Left forelimb (tissue), 1 donor: ENCODE data around the gene DYNC2H1.
"Not testable (repeated sequence)": the region's sequence is repeated elsewhere in the genome, so short reads cannot be mapped to it uniquely, and the experiment has no call there.

ENCODE experiments used
- DNase-seq: peaks from one replicate; pipeline ENCODE4 v3.0.0-alpha.2; 2018; ENCODE audit warnings: low spot score

DYNC2H1 gene

GRCh38 chr11:103370076-103370475 lies 260.9 kb downstream of the DYNC2H1 start:
- DNase-seq: no peak

DNA sequence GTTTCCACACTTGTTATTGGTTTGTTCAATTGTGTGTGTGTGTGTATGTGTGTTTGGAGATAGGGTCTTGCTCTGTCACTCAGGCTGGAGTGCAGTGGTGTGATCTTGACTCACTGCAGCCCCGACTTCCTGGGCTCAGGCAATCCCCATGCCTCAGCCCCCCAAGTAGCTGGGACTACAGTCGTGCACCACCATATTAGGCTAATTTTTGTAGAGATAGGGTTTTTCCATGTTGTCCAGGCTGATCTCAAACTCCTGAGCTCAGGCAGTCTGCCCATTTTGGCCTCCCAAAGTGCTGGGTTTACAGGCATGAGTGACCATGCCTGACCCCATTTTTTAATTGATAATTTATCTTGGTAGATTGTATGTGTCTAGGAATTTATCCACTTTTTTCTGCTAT lies 263.7 kb downstream of the DYNC2H1 start:
- no peak for DNase-seq

GRCh38 chr11:103374227-103374626 lies 265.0 kb downstream of the DYNC2H1 start:
- DNase-seq: not testable (repeated sequence)

DNA sequence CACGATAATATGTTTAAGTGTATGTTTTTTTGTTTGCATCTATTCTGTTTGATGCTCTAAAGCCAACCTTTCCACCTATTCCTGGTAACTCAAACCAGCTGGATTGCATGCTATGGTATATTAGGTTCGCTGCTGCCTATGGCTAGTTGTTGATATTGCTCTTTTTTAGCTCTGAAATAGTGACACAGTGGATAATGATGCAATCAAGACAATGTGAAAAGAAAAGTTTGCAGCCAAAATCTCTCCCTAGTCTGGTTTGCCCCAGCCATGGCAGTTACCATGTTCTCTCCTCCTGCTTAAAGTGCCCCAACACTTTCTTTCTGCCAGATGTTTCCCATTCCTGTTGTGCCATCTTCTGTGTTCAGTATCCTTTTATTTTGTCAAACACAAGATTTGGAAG lies 269.7 kb downstream of the DYNC2H1 start:
- no peak for DNase-seq

GRCh38 chr11:103380031-103380430 lies 270.8 kb downstream of the DYNC2H1 start:
- DNase-seq: no peak

GRCh38 chr11:103384652-103385051 lies 275.4 kb downstream of the DYNC2H1 start:
- no peak for DNase-seq

DNA sequence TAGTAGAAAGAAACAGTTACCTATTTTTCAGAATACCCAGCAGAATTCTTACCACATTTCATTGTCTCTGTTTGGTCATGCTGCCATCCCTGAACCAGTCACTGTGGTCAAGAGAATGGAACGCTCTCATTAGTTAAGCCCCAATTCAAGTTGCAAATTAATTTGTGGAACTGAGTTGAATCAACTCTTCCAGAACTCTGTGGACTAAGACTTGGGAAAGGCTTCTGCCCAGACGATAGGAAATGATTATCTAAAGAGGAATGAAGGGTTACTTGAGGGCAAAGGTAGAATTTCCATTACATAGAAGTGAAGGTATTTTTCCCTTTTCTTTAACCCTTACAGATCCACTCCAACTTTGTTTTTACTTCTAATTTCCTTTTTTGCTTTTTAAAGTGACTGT lies 286.4 kb downstream of the DYNC2H1 start:
- DNase-seq: no peak

DNA sequence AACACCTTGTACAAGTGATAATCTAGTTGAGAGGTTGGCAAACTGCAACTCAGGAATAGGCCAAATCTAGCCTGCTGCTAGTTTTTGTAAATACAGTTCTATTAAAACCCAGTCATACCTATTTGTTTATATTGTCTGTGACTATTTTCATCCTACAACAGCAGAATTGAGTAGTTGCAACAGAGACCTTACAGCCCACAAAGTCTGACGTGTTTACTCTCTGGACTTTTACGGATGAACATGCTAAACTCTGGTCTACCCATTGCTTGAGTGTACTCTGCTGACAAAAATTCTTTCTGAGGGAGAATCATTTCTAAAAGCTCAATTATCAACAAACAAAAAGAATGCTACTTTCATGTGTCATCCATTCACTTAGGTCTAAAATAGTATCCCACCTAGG lies 287.0 kb downstream of the DYNC2H1 start:
- DNase-seq: no peak

DNA sequence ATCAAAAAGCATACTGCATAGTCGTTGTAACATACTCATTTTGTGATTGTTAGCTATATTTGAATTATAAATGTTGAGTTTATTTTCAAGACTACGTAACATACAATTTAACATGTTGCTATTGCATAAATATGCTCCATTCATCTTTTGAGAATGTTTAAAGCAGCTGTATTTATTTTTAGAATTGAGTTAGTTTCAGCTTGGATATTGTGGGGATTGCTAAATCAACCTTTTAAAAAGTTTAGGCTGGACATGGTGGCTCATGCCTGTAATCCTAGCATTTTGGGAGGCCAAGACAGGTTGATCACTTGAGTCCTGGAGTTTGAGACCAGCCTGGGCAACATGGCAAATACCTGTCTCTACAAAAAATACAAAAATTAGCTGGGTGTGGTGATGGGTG lies 288.1 kb downstream of the DYNC2H1 start:
- DNase-seq: no peak

DNA sequence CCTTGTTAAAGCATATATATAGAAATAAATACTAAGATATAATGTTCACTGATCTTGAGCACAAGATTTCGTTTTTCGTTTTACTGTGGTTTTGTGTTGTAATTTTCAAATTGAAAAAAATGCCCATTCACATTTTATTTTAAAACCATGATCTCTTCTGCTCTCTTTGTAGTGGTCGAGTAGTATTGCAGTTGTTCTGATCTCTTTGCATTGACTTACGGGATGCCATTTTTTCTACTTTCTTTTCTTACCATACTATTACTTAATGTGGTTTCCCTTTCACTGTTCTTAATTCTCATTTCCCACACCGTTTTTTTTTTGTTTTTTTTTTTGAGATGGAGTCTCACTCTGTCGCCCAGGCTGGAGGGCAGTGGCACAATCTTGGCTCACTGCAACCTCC lies 289.6 kb downstream of the DYNC2H1 start:
- DNase-seq: no peak

DNA sequence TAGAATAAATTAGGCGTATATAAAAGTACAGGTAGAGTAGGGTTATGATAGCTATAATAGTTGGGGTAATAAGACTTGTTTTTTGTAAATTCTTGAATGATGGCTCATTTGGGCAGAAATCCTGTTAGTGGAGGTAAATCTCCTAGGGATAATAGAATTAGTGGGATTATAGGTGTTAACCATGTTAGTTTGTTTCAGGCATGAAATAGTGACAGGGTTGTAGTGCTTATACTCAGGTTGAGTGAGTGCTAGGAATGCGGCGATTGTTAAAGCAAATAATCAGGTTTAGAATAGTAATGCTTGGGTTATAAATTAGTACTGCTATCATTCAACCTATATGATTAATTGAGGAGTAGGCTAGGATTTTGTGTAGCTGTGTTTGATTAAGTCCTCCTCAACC lies 297.1 kb downstream of the DYNC2H1 start:
- no peak for DNase-seq

- DNase-seq: no peak
Observed at GRCh38 chr11:103407641-103408040, 298.4 kb downstream of the DYNC2H1 start.

GRCh38 chr11:103413266-103413888 lies 304.2 kb downstream of the DYNC2H1 start:
- DNase-seq: no peak

- DNase-seq: no peak
Observed at GRCh38 chr11:103418014-103418413, 308.8 kb downstream of the DYNC2H1 start.

GRCh38 chr11:103420593-103420992 lies 311.4 kb downstream of the DYNC2H1 start:
- DNase-seq: no peak

DNA sequence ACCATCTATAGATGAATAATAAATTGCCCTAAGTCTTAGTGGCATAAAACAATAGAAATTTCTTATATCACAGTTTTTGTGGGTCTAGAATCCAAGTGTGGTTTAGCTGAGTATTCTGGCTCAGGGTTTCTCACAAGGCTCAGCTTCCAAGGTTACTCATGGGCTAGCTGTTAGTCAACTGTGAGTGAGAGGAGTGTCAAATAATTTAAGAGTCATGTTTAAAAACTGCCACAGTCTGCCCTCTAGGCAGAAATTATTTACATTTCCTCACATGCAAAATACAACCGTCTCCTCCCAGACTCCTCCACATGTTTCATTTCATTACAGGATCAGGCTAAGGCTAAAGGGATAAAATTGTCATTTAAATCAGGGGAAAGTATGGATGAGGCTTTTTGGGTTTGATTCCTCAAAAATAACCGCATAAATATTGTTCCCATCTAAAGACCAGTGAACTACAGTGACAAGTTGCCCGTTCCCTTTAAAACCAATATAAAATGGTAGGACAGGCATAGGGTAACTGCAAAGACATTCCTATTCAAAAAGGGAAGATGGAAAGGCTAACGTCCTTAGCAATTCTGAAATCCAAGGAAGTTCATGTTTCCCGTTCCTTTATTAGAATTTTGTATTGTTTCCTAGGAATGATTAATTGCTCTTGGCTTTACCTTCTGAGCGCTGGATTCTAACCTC lies 324.3 kb downstream of the DYNC2H1 start:
- DNase-seq: no peak

GRCh38 chr11:103434073-103434411 lies 324.8 kb downstream of the DYNC2H1 start:
- no peak for DNase-seq

DNA sequence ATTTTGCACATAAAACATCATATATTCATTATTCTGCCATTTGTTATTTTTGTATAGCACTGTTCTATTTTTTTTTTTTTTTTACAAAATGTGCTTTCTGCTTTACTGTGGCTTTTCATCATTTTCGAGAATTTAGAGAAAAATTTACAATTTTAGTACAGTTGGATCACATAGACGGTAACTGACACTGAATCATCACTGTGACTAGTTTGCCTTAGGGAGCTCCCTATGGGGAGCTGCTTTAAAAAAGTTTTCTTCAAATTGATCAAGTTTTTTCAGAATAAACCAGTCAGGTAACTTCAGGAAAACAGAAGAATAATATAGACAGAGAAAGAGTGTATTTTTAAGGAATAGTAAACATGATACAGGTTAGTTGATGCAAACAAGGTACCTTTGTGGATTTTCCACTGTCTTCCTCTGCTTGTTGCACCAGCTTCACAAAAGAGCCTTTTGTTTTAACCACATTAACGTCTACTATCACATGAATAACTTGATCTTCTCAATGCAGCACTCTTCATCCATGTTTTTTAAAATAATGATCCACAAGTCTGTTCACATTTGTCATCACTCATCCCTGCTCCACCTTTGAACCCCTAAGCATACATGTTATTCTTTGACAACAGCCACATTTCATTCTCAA lies 327.0 kb downstream of the DYNC2H1 start:
- DNase-seq: no peak

- no peak for DNase-seq
Observed at GRCh38 chr11:103441021-103441420, 331.8 kb downstream of the DYNC2H1 start.

DNA sequence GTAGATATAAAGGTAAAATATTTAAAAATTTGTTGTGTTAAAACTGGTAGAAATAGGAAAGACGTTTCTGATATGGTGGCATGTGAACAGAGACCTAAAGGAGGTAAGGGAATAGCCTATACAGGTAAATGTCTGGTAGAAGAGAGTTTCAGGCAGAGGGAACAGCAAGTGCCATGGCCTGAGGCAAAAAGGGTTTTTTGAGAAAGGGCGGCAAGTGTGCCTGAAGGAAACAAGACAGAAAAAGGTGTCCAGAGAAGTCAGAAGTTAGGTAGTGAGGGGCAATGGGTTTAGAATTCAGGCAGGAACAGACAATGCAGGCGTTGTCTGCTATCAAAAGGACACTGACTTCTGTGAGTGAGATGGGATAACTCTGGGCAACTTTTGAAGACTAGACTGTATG lies 339.7 kb downstream of the DYNC2H1 start:
- DNase-seq: no peak

DNA sequence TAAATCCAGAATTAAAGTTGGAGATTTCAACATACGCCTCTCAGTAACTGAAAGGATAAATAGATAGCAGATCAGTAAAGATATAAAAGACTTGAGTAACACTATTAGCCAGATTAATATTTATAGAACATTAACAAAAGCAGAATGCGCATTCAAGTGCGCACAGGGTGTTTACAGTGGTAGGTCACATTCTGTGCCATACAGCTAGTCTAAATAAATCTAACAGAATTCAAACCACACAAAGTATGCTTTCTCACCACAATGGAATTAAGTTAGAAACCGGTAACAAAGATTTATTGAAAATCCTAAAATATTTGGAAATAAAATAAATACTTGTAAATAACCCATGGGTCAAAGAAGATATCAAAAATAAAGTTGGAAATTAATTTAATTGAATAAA lies 341.0 kb downstream of the DYNC2H1 start:
- DNase-seq: no peak

- no peak for DNase-seq
Observed at GRCh38 chr11:103453126-103453525, 343.9 kb downstream of the DYNC2H1 start.

DNA sequence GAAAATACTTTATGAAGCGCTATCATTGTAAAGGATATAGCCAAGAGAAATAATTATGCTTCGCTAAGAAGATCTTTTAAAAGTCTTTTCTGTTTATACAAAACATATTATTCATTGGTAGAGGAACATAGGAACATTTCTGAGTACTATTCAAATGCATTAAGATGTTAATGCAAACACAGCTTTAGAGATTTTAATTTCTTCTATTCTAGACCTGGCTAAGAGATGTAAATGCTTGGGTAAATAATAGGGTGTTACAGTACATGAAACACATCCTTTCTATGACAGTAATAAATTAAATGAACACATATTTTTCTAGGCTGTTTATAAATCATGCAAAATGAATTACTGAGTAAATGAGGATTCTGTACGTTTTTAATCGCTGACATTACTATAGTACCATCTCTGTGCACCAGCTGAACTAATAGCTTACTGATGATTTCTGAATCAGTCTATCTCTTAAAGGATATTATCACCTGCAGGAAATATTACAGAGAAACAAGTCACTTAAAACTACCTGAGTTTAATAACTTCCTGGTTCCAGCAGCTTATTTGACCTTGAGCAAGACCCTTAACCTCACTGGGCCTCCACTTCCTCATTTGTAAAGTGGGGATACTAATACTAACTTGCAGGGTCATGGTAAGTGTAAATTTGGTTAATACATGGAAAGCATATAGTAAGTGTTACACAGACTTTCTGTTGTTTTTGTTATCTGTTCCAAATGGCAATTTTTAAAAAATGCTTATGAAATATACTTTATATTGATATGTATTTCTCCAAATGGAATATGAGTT lies 344.9 kb downstream of the DYNC2H1 start:
- no peak for DNase-seq
